ENCODE data around the gene KCNH2. TPM values are rescaled to one million over a fixed set of nuclear protein-coding genes. Genes with fewer than 3 reads are reported as not detected.

The KCNH2 gene
- total and polyA plus RNA-seq, 2 of the 8 experiments (the other 6 are each of a cell fraction or from before 2014, with no cell fraction given) = 8.0 to 15.0 TPM

- TF ChIP-seq MAFK (IDR thresholded peaks at IDR 0.05; ENCODE audit: low read depth, low read length) = no peak
- no peak for TF ChIP-seq POU5F1 (IDR thresholded peaks at IDR 0.05; ENCODE audit: low read depth, low read length)
- TF ChIP-seq NANOG (IDR thresholded peaks at IDR 0.05; ENCODE audit: insufficient read depth, low read depth, low read length, poor library complexity, severe bottlenecking) = peak; percentile 13
- TF ChIP-seq TCF12 (IDR thresholded peaks at IDR 0.05; ENCODE audit: low read depth, low read length) = 0 out of 2 replicates have a peak, but pooled peaks have one; percentile 58
- TF ChIP-seq CBX5 (IDR thresholded peaks at IDR 0.05; ENCODE audit: low read depth, low read length) = no peak
- TF ChIP-seq SUZ12 (IDR thresholded peaks at IDR 0.05; ENCODE audit: low read length) = no peak
- TF ChIP-seq RNF2 (IDR thresholded peaks at IDR 0.05; ENCODE audit: borderline replicate concordance, low read depth, low read length, missing control alignments, poor library complexity, severe bottlenecking) = no peak
- TF ChIP-seq USF2 (IDR thresholded peaks at IDR 0.05; ENCODE audit: low read length) = no peak
- TF ChIP-seq SIN3A (conservative IDR thresholded peaks at IDR 0.05 in 1 of 2, IDR thresholded peaks at IDR 0.05 in 1 of 2; ENCODE audit: low read depth in 1 of 2, low read length in 2 of 2) = peak in 1 of 2 experiments; percentile 52; a peak in 1 of 4 replicates
- TF ChIP-seq GTF2F1 (IDR thresholded peaks at IDR 0.05; ENCODE audit: borderline replicate concordance, low read depth, low read length) = no peak
- no peak for TF ChIP-seq ATF3 (IDR thresholded peaks at IDR 0.05; ENCODE audit: insufficient read depth, low read depth, low read length)
- peak; percentile 49; the same call in 1 of the 2 replicates for TF ChIP-seq EGR1 (IDR thresholded peaks at IDR 0.05; ENCODE audit: borderline replicate concordance, low read depth, low read length)
- TF ChIP-seq FOSL1 (IDR thresholded peaks at IDR 0.05; ENCODE audit: insufficient read depth, low read depth, low read length) = no peak
- TF ChIP-seq RXRA (IDR thresholded peaks at IDR 0.05; ENCODE audit: insufficient read depth, low read depth, low read length) = no peak
- TF ChIP-seq TEAD4 (IDR thresholded peaks at IDR 0.05; ENCODE audit: low read depth, low read length) = no peak
- no peak for TF ChIP-seq KDM4A (IDR thresholded peaks at IDR 0.05; ENCODE audit: low read depth, low read length, severe bottlenecking)
- TF ChIP-seq PHF8 (conservative IDR thresholded peaks at IDR 0.05; ENCODE audit: low read depth, low read length) = no peak
- no peak for TF ChIP-seq POLR2A (IDR thresholded peaks at IDR 0.05; ENCODE audit: control extremely low read depth in 1 of 2, low read depth in 2 of 2, low read length in 2 of 2)
- TF ChIP-seq EP300 (IDR thresholded peaks at IDR 0.05; ENCODE audit: borderline replicate concordance in 1 of 2, low read depth in 2 of 2, low read length in 2 of 2) = peak in 1 of 2 experiments; percentile 40; a peak in 1 of 3 replicates
- no peak for TF ChIP-seq JUND (IDR thresholded peaks at IDR 0.05; ENCODE audit: low read length)
- 0 out of 2 replicates have a peak, but pooled peaks have one; percentile 5 for TF ChIP-seq YY1 (IDR thresholded peaks at IDR 0.05; ENCODE audit: low read depth, low read length)
- no peak for TF ChIP-seq CEBPB (IDR thresholded peaks at IDR 0.05; ENCODE audit: low read depth, low read length)
- TF ChIP-seq KDM1A (IDR thresholded peaks at IDR 0.05; ENCODE audit: borderline replicate concordance, low read length) = no peak
Observed at GRCh38 chr7:151017953-151018420, 39.9 kb upstream of the KCNH2 start (continued).

Measured in H1 (cell line).